GM12878 (cell line): ENCODE data around the gene METTL9. TPM values are rescaled to one million over a fixed set of nuclear protein-coding genes. Genes with fewer than 3 reads are reported as not detected.

Source experiments
- BACH1 ChIP-seq: fragments of 450-650 bp; IDR thresholded peaks from 2 replicates; pipeline ENCODE4 v1.6.1; 2017; ENCODE audit warnings: mild to moderate bottlenecking, borderline replicate concordance
- CHD2 ChIP-seq: IDR thresholded peaks from 2 replicates; pipeline ENCODE4 v1.6.1; 2011; ENCODE audit warnings: low read depth, low read length, improper control_type of control experiment, borderline replicate concordance
- EED ChIP-seq: sonication (generic); IDR thresholded peaks from 2 replicates; pipeline ENCODE4 v1.6.1; 2016; ENCODE audit warnings: antibody characterized with exemption, low read depth
- EGR1 ChIP-seq, 2 experiments: IDR thresholded peaks; 1 replicate in 1 of 2; 2 replicates in 1 of 2; pipeline ENCODE4 v1.6.1; 2011 to 2012; ENCODE audit warnings: low read depth in 2 of 2, low read length in 2 of 2, borderline replicate concordance in 1 of 2, mild to moderate bottlenecking in 1 of 2, moderate library complexity in 1 of 2
- HCFC1 ChIP-seq: fragments of 150-350 bp; IDR thresholded peaks from 2 replicates; pipeline ENCODE4 v1.6.1; 2014; ENCODE audit warnings: low read length
- HDGF ChIP-seq: fragments of 450-650 bp; IDR thresholded peaks from 2 replicates; pipeline ENCODE4 v1.6.1; 2016; ENCODE audit warnings: antibody characterized with exemption
- LARP7 ChIP-seq: fragments of 450-650 bp; IDR thresholded peaks from 2 replicates; pipeline ENCODE4 v1.6.1; 2017; ENCODE audit warnings: mild to moderate bottlenecking
- MTA2 ChIP-seq: fragments of 450-650 bp; IDR thresholded peaks from 2 replicates; pipeline ENCODE4 v1.6.1; 2016; ENCODE audit warnings: low read depth, mild to moderate bottlenecking, moderate library complexity
- NBN ChIP-seq: fragments of 450-650 bp; IDR thresholded peaks from 2 replicates; pipeline ENCODE4 v1.6.1; 2016
- NR2C1 ChIP-seq: fragments of 450-650 bp; IDR thresholded peaks from 2 replicates; pipeline ENCODE4 v1.6.1; 2017; ENCODE audit warnings: antibody characterized with exemption, mild to moderate bottlenecking, moderate library complexity
- NRF1 ChIP-seq: conservative IDR thresholded peaks from 2 replicates; pipeline ENCODE4 v1.6.1; 2011; ENCODE audit warnings: mild to moderate bottlenecking, low read depth, low read length, improper control_type of control experiment
- SPI1 ChIP-seq: IDR thresholded peaks from 2 replicates; pipeline ENCODE4 v1.6.1; 2011; ENCODE audit warnings: low read depth, mild to moderate bottlenecking, low read length, moderate library complexity, borderline replicate concordance; ENCODE audit not compliant: insufficient read depth
- STAT1 ChIP-seq: fragments of 450-650 bp; conservative IDR thresholded peaks from 2 replicates; pipeline ENCODE4 v1.6.1; 2014; ENCODE audit warnings: antibody characterized with exemption, mild to moderate bottlenecking
- SUPT20H ChIP-seq: IDR thresholded peaks from 2 replicates; pipeline ENCODE4 v1.6.1; 2011; ENCODE audit warnings: low read depth, mild to moderate bottlenecking, low read length, moderate library complexity, borderline replicate concordance; ENCODE audit not compliant: control insufficient read depth
- TCF3 ChIP-seq: IDR thresholded peaks from 2 replicates; pipeline ENCODE4 v1.6.1; 2012; ENCODE audit warnings: low read depth, mild to moderate bottlenecking, low read length, borderline replicate concordance; ENCODE audit not compliant: insufficient read depth
- ZNF274 ChIP-seq: IDR thresholded peaks from one replicate; pipeline ENCODE4 v1.8.0; 2011; ENCODE audit not compliant: insufficient read length, insufficient read depth
- ZNF622 ChIP-seq: fragments of 450-650 bp; IDR thresholded peaks from 2 replicates; pipeline ENCODE4 v1.6.1; 2017; ENCODE audit warnings: mild to moderate bottlenecking, inconsistent platforms
- polyA plus RNA-seq, 11 experiments: library from polyadenylated mRNA; depleted of rRNA in 4 of 11; unstranded in 6 of 11; stranded (reverse) in 5 of 11; fragments of >200 nt; fragmentation: Nextera tagmentation in 4 of 11; fragmentation: Illumina TruSeq in 1 of 11; extraction: Ambion mirVana in 4 of 11; extraction: Trizol in 1 of 11; gene quantifications; 1 replicate in 1 of 11; 2 replicates in 10 of 11; pipeline versions ENCODE4 v1.2.1 to v1.2.3, GENCODE V29; 2011 to 2016; ENCODE audit warnings: inconsistent platforms in 2 of 11, missing spikeins in 2 of 11, low read depth in 1 of 11
- total RNA-seq, 4 experiments: library from RNA; depleted of rRNA in 3 of 4; stranded (reverse); fragments of >200 nt in 3 of 4; fragmentation: Illumina TruSeq in 1 of 4; extraction: Trizol in 1 of 4; gene quantifications; 2 replicates each; pipeline versions ENCODE4 v1.2.1 to v1.2.3, GENCODE V29; 2013 to 2021
- TF ChIP-seq, protein P1 (sequence below): fragments of 450-650 bp; IDR thresholded peaks from 2 replicates; pipeline ENCODE4 v1.6.1; 2017; ENCODE audit warnings: mild to moderate bottlenecking, moderate library complexity
- TF ChIP-seq, protein P2 (sequence below): fragments of 450-650 bp; conservative IDR thresholded peaks from 2 replicates; pipeline ENCODE4 v1.6.1; 2017; ENCODE audit warnings: mild to moderate bottlenecking, moderate library complexity
- TF ChIP-seq, protein P3 (sequence below): fragments of 450-650 bp; formaldehyde crosslinking; IDR thresholded peaks from 2 replicates; pipeline ENCODE4 v1.4.0; 2022; ENCODE audit warnings: mild to moderate bottlenecking, moderate library complexity
- TF ChIP-seq, protein P4 (sequence below): IDR thresholded peaks from 2 replicates; pipeline ENCODE4 v1.6.1; 2012; ENCODE audit warnings: low read depth, low read length, improper control_type of control experiment

METTL9 gene
- total and polyA plus RNA-seq, 10 of the 15 experiments (the other 5 are each of a cell fraction or from before 2014, with no cell fraction given) = 19.4 to 119 (median 101) TPM

DNA sequence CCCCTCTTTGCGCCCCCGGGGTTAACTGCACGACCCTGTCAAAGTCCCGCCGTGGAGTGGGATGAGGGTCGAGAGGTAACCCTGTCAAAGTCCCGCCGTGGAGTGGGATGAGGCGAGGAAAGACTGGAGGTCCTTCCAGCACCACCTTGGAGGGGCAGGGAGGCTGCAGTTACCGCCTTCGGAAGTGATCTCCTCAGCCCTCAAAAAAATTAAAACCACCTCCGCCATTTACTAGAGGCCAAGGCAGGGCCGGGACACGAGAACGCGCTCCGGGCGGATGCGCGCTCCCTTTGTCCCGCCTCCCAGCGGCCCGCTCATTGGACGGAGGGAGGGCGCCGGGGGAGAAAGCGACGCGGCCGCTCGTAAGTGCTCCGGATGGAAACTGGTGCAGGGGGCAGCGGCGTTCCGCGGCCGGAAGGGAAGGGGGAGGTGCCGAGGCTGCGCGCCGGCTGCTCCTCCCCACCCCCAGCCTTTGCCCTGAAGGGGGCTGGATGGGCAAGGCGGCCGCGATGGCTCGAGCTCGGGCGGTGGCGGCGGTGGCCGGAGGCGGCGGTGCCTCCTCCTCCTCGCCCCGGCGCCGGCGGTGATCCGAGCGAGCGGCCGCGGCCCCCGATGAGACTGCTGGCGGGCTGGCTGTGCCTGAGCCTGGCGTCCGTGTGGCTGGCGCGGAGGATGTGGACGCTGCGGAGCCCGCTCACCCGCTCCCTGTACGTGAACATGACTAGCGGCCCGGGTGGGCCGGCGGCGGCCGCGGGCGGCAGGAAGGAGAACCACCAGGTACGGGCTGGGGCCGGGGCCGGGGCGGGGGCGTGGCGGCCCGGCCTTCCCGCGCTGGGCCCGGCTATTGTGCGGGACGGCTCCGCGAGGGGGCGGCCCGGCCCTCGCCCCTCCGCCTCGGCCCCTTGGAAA, at the start of gene METTL9 (continued):
- no peak for TF ChIP-seq SUPT20H
- TF ChIP-seq, protein P1, sequence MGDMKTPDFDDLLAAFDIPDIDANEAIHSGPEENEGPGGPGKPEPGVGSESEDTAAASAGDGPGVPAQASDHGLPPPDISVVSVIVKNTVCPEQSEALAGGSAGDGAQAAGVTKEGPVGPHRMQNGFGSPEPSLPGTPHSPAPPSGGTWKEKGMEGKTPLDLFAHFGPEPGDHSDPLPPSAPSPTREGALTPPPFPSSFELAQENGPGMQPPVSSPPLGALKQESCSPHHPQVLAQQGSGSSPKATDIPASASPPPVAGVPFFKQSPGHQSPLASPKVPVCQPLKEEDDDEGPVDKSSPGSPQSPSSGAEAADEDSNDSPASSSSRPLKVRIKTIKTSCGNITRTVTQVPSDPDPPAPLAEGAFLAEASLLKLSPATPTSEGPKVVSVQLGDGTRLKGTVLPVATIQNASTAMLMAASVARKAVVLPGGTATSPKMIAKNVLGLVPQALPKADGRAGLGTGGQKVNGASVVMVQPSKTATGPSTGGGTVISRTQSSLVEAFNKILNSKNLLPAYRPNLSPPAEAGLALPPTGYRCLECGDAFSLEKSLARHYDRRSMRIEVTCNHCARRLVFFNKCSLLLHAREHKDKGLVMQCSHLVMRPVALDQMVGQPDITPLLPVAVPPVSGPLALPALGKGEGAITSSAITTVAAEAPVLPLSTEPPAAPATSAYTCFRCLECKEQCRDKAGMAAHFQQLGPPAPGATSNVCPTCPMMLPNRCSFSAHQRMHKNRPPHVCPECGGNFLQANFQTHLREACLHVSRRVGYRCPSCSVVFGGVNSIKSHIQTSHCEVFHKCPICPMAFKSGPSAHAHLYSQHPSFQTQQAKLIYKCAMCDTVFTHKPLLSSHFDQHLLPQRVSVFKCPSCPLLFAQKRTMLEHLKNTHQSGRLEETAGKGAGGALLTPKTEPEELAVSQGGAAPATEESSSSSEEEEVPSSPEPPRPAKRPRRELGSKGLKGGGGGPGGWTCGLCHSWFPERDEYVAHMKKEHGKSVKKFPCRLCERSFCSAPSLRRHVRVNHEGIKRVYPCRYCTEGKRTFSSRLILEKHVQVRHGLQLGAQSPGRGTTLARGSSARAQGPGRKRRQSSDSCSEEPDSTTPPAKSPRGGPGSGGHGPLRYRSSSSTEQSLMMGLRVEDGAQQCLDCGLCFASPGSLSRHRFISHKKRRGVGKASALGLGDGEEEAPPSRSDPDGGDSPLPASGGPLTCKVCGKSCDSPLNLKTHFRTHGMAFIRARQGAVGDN = peak; percentile 74
- peak; percentile 95 for TF ChIP-seq CHD2
- peak; percentile 92 for TF ChIP-seq NR2C1
- no peak for TF ChIP-seq ZNF274
- TF ChIP-seq TCF3 = peak; percentile 85
- no peak for TF ChIP-seq SPI1
- TF ChIP-seq, protein P2, sequence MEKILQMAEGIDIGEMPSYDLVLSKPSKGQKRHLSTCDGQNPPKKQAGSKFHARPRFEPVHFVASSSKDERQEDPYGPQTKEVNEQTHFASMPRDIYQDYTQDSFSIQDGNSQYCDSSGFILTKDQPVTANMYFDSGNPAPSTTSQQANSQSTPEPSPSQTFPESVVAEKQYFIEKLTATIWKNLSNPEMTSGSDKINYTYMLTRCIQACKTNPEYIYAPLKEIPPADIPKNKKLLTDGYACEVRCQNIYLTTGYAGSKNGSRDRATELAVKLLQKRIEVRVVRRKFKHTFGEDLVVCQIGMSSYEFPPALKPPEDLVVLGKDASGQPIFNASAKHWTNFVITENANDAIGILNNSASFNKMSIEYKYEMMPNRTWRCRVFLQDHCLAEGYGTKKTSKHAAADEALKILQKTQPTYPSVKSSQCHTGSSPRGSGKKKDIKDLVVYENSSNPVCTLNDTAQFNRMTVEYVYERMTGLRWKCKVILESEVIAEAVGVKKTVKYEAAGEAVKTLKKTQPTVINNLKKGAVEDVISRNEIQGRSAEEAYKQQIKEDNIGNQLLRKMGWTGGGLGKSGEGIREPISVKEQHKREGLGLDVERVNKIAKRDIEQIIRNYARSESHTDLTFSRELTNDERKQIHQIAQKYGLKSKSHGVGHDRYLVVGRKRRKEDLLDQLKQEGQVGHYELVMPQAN = peak; percentile 78
- TF ChIP-seq NRF1 = peak; percentile 19; the same call in 1 of the 2 replicates
- TF ChIP-seq, protein P3, sequence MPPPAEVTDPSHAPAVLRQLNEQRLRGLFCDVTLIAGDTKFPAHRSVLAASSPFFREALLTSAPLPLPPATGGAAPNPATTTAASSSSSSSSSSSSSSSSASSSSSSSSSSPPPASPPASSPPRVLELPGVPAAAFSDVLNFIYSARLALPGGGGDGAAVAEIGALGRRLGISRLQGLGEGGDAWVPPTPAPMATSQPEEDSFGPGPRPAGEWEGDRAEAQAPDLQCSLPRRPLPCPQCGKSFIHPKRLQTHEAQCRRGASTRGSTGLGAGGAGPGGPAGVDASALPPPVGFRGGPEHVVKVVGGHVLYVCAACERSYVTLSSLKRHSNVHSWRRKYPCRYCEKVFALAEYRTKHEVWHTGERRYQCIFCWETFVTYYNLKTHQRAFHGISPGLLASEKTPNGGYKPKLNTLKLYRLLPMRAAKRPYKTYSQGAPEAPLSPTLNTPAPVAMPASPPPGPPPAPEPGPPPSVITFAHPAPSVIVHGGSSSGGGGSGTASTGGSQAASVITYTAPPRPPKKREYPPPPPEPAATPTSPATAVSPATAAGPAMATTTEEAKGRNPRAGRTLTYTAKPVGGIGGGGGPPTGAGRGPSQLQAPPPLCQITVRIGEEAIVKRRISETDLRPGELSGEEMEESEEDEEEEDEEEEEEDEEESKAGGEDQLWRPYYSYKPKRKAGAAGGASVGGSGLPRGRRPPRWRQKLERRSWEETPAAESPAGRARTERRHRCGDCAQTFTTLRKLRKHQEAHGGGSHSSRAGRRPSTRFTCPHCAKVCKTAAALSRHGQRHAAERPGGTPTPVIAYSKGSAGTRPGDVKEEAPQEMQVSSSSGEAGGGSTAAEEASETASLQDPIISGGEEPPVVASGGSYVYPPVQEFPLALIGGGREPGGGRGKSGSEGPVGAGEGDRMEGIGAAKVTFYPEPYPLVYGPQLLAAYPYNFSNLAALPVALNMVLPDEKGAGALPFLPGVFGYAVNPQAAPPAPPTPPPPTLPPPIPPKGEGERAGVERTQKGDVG (CRISPR knock-in tag) = no peak
- peak; percentile 95 for TF ChIP-seq STAT1
- TF ChIP-seq MTA2 = no peak; the same call in 1 of the 2 replicates
- TF ChIP-seq BACH1 = peak; percentile 87
- peak; percentile 64 to 67; a peak in 2 of 3 replicates for TF ChIP-seq EGR1 (IDR thresholded peaks at IDR 0.05; ENCODE audit: borderline replicate concordance in 1 of 2, low read depth in 2 of 2, low read length in 2 of 2)
- TF ChIP-seq ZNF622 = no peak
- peak; percentile 75; the same call in 1 of the 2 replicates for TF ChIP-seq HDGF
- peak; percentile 90 for TF ChIP-seq HCFC1
- TF ChIP-seq EED = no peak
- peak; percentile 86 for TF ChIP-seq LARP7
- TF ChIP-seq, protein P4, sequence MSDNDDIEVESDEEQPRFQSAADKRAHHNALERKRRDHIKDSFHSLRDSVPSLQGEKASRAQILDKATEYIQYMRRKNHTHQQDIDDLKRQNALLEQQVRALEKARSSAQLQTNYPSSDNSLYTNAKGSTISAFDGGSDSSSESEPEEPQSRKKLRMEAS = peak; percentile 68
- TF ChIP-seq NBN = peak; percentile 80
